ENCODE data around the gene ZSCAN12. TPM values are rescaled to one million over a fixed set of nuclear protein-coding genes. Genes with fewer than 3 reads are reported as not detected.
A peak's percentile ranks its signal among the peaks of the same experiment; 100 is the strongest.

ZSCAN12 gene
- total and polyA plus RNA-seq, 2 of the 13 experiments (the other 11 are each of a cell fraction or from before 2014, with no cell fraction given) = 2.8 to 8.9 TPM

GRCh38 chr6:28357036-28357435, 42.5 kb downstream of the ZSCAN12 start:
- H3K27ac ChIP-seq (ENCODE audit: extremely low read length, insufficient read depth, low read length) = no peak overlapping the region
- peak; percentile 78 for TF ChIP-seq NFE2L2 (IDR thresholded peaks at IDR 0.05; ENCODE audit: low read length)
- no peak for TF ChIP-seq ZNF280D (CRISPR knock-in tag; IDR thresholded peaks at IDR 0.05)
- in situ Hi-C loops (cut with HindIII; ENCODE audit: extremely low pct_ligation_motif_present, low pct_unique_long_range_greater_than_20kb) = loop anchor here (5.0 kb wide), 1 partner anchor 225 kb away; no protein-coding TSS in a partner anchor
- FAIRE-seq (no peak), ATAC-seq (no peak), DNase-seq (ENCODE audit: low spot score) (no peak)
- H3K79me2 ChIP-seq (ENCODE audit: insufficient read depth, low read length) = peaks cover 6% of the 10 kb centered on the region
- no peaks in the 10 kb centered on the region for H4K20me1 ChIP-seq (ENCODE audit: insufficient read depth, low read length)
- no peaks in the 10 kb centered on the region; a peak in 1 of 5 replicates for H3K27me3 ChIP-seq (ENCODE audit: control insufficient read depth in 1 of 2, insufficient read depth in 2 of 2, low read length in 2 of 2)
- no peaks in the 10 kb centered on the region for H3K9me3 ChIP-seq (ENCODE audit: low read length)
- BruUV-seq (replicated peaks) = no TSS peak
- no peak overlapping the region for H3K9ac ChIP-seq (ENCODE audit: insufficient read depth, low read depth, low read length)
- H3K4me2 ChIP-seq (ENCODE audit: low read depth, low read length) = no peak overlapping the region
- H3K4me1 ChIP-seq (ENCODE audit: insufficient read depth, low read length) = peaks cover 24% of the 10 kb centered on the region
- no peak overlapping the region for H2AFZ ChIP-seq (ENCODE audit: low read length)
- 0 out of 5 replicates have a peak, but pooled peaks cover 0 to 1% of the 10 kb centered on the region in 2 experiments for H3K36me3 ChIP-seq (replicated peaks in 1 of 2; ENCODE audit: control insufficient read depth in 1 of 2, insufficient read depth in 2 of 2, low read length in 2 of 2)
- intact Hi-C loops (cut with micrococcal nuclease; ENCODE audit: unreplicated experiment) = loop anchor here (2.0 kb wide), 2 partner anchors 26 to 132 kb away; partner anchors contain the start of gene ZSCAN9
- ChIA-PET POLR2A (interaction anchor here (1.6 to 3.8 kb wide), 6 partner anchors 21 to 220 kb away, joined by 7 to 35 read pairs (median 17); partner anchors contain the start of genes ZKSCAN4, ZSCAN26 and ZSCAN31), CTCF (ENCODE audit: low intra/inter-chr PET ratio, low total read pairs) (interaction anchor here (1.6 kb wide), 1 partner anchor 223 kb away, joined by 13 read pairs; no protein-coding TSS in a partner anchor)
- 91% methylated on average over 6 of the region's 6 CpGs for WGBS (ENCODE audit: low lambda C conversion rate)
- H3K4me3 ChIP-seq (replicated peaks in 1 of 3; ENCODE audit: insufficient read depth in 1 of 3, low read depth in 2 of 3, low read length in 3 of 3) = no peak overlapping the region

- in situ Hi-C loops (cut with HindIII; ENCODE audit: extremely low pct_ligation_motif_present, low pct_unique_long_range_greater_than_20kb) = loop anchor here (5.0 kb wide), 1 partner anchor 224 kb away; no protein-coding TSS in a partner anchor
These were observed 42.9 kb downstream of the ZSCAN12 start for GRCh38 chr6:28356666-28357020.

More at GRCh38 chr6:28356666-28357020, 42.9 kb downstream of the ZSCAN12 start:
- ChIA-PET POLR2A (interaction anchor here (0.8 to 3.8 kb wide), 24 partner anchors 9 to 546 kb away, joined by 3 to 35 read pairs (median 7); partner anchors contain the start of genes PGBD1, ZKSCAN4, ZKSCAN8 and ZSCAN16), CTCF (ENCODE audit: low intra/inter-chr PET ratio, low total read pairs) (interaction anchor here (0.7 to 1.6 kb wide), 4 partner anchors 75 to 328 kb away, joined by 3 to 13 read pairs (median 3); partner anchors contain the start of gene PGBD1)
- TF ChIP-seq CCDC6 (CRISPR knock-in tag; IDR thresholded peaks at IDR 0.05) (no peak), EZH2 (conservative IDR thresholded peaks at IDR 0.05; ENCODE audit: low read depth, low read length) (no peak), RAD21 (CRISPR knock-in tag; IDR thresholded peaks at IDR 0.05) (no peak), ZNF34 (CRISPR knock-in tag; IDR thresholded peaks at IDR 0.05; ENCODE audit: borderline replicate concordance) (no peak), KAT2B (IDR thresholded peaks at IDR 0.05; ENCODE audit: borderline replicate concordance, low read depth, low read length) (no peak), ZNF280B (CRISPR knock-in tag; IDR thresholded peaks at IDR 0.05; ENCODE audit: borderline replicate concordance) (0 out of 2 replicates have a peak, but pooled peaks have one; percentile 49), KDM3A (CRISPR knock-in tag; IDR thresholded peaks at IDR 0.05; ENCODE audit: low read depth) (no peak), ZNF891 (CRISPR knock-in tag; IDR thresholded peaks at IDR 0.05) (0 out of 2 replicates have a peak, but pooled peaks have one; percentile 47)
- no peak for ATAC-seq
- no TSS peak for BruUV-seq (replicated peaks)
- H3K4me2 ChIP-seq (ENCODE audit: low read depth, low read length) = peak overlapping the region; percentile 80
- FAIRE-seq = no peak
- H3K79me2 ChIP-seq (ENCODE audit: insufficient read depth, low read length) = peaks cover 10% of the 10 kb centered on the region
- no peaks in the 10 kb centered on the region; a peak in 1 of 5 replicates for H3K27me3 ChIP-seq (ENCODE audit: control insufficient read depth in 1 of 2, insufficient read depth in 2 of 2, low read length in 2 of 2)
- no peak overlapping the region for H2AFZ ChIP-seq (ENCODE audit: low read length)
- DNase-seq (ENCODE audit: low spot score) = no peak
- H3K36me3 ChIP-seq (replicated peaks in 1 of 2; ENCODE audit: control insufficient read depth in 1 of 2, insufficient read depth in 2 of 2, low read length in 2 of 2) = no peaks in the 10 kb centered on the region
- intact Hi-C loops (cut with micrococcal nuclease; ENCODE audit: unreplicated experiment) = loop anchor here (1.0 to 2.0 kb wide), 7 partner anchors 26 to 222 kb away; partner anchors contain the start of genes PGBD1, ZKSCAN4, ZKSCAN8 and ZSCAN26
- H3K4me3 ChIP-seq (replicated peaks in 1 of 3; ENCODE audit: insufficient read depth in 1 of 3, low read depth in 2 of 3, low read length in 3 of 3) = peak overlapping the region in 1 of 3 experiments; percentile 82; a peak in 1 of 6 replicates
- no peaks in the 10 kb centered on the region for H4K20me1 ChIP-seq (ENCODE audit: insufficient read depth, low read length)
- peak overlapping the region; percentile 75; the same call in 1 of the 2 replicates for H3K9ac ChIP-seq (ENCODE audit: insufficient read depth, low read depth, low read length)
- H3K9me3 ChIP-seq (ENCODE audit: low read length) = no peaks in the 10 kb centered on the region
- 79% methylated on average over 7 of the region's 7 CpGs for WGBS (ENCODE audit: low lambda C conversion rate)
- H3K4me1 ChIP-seq (ENCODE audit: insufficient read depth, low read length) = peaks cover 27% of the 10 kb centered on the region
- peak overlapping the region; percentile 75 for H3K27ac ChIP-seq (ENCODE audit: extremely low read length, insufficient read depth, low read length)

All from HepG2 (cell line).